Parathyroid adenoma (tissue), 2 donors: ENCODE measurements around the gene NRXN3.

ENCODE experiments used
- H2AFZ ChIP-seq: fragments of 300-600 bp; sonication (generic); one replicate; pipeline ENCODE4 v1.7.0; 2017; ENCODE audit warnings: antibody characterized with exemption, mild to moderate bottlenecking
- H3K27ac ChIP-seq: fragments of 300-600 bp; sonication (generic); one replicate; pipeline ENCODE4 v1.7.0; 2017
- H3K27me3 ChIP-seq: fragments of 300-600 bp; sonication (generic); one replicate; pipeline ENCODE4 v1.7.0; 2017; ENCODE audit warnings: low read length; ENCODE audit not compliant: control insufficient read depth, insufficient read depth
- H3K36me3 ChIP-seq: fragments of 300-600 bp; sonication (generic); one replicate; pipeline ENCODE4 v1.7.0; 2017; ENCODE audit warnings: low read length; ENCODE audit not compliant: control insufficient read depth, insufficient read depth
- H3K4me1 ChIP-seq: fragments of 300-600 bp; sonication (generic); one replicate; pipeline ENCODE4 v1.7.0; 2017; ENCODE audit warnings: control low read depth
- H3K4me2 ChIP-seq: fragments of 300-600 bp; sonication (generic); one replicate; pipeline ENCODE4 v1.7.0; 2017; ENCODE audit warnings: low read length
- H3K4me3 ChIP-seq: fragments of 300-600 bp; sonication (generic); one replicate; pipeline ENCODE4 v1.7.0; 2017; ENCODE audit warnings: low read depth, low read length
- H3K79me2 ChIP-seq: fragments of 300-600 bp; sonication (generic); one replicate; pipeline ENCODE4 v1.7.0; 2017; ENCODE audit warnings: control low read depth
- H3K9ac ChIP-seq: fragments of 300-600 bp; sonication (generic); one replicate; pipeline ENCODE4 v1.7.0; 2017; ENCODE audit warnings: mild to moderate bottlenecking
- H3K9me3 ChIP-seq: fragments of 300-600 bp; sonication (generic); one replicate; pipeline ENCODE4 v1.7.0; 2017; ENCODE audit warnings: low read length; ENCODE audit not compliant: control insufficient read depth
- TF ChIP-seq, protein P1 (sequence below): fragments of 300-600 bp; sonication (generic); IDR thresholded peaks from one replicate; pipeline ENCODE4 v1.7.0; 2017; ENCODE audit warnings: antibody characterized with exemption, mild to moderate bottlenecking
- donor health status: primary hyperparathyroidism.

NRXN3 gene

DNA sequence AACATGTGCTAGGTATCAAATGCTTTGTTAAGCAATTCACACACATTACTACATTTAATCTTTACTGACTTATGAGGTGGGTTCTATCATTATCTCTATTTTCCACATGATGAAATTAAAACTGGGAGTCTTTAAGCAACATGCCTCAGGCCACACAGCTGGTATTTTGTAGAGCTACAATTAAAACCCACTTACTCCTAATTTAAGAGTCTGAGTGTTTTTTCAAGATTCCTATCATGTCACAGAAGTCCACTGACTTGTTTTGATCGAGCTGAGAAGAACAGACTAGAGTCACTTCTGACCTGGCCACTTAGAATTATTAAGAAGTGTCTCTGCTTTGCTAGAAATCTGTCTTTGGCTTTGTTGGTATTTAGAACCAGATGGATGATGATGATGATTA is 670.7 kb downstream of the NRXN3 start:
- H3K27me3 ChIP-seq, result no peaks in the 10 kb centered on the region
- H3K9ac ChIP-seq, result no peak overlapping the region
- TF ChIP-seq, protein P1, sequence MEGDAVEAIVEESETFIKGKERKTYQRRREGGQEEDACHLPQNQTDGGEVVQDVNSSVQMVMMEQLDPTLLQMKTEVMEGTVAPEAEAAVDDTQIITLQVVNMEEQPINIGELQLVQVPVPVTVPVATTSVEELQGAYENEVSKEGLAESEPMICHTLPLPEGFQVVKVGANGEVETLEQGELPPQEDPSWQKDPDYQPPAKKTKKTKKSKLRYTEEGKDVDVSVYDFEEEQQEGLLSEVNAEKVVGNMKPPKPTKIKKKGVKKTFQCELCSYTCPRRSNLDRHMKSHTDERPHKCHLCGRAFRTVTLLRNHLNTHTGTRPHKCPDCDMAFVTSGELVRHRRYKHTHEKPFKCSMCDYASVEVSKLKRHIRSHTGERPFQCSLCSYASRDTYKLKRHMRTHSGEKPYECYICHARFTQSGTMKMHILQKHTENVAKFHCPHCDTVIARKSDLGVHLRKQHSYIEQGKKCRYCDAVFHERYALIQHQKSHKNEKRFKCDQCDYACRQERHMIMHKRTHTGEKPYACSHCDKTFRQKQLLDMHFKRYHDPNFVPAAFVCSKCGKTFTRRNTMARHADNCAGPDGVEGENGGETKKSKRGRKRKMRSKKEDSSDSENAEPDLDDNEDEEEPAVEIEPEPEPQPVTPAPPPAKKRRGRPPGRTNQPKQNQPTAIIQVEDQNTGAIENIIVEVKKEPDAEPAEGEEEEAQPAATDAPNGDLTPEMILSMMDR, result no peak
- H3K4me1 ChIP-seq, result no peaks in the 10 kb centered on the region
- no peak overlapping the region for H3K27ac ChIP-seq
- H3K79me2 ChIP-seq, result no peaks in the 10 kb centered on the region
- H3K4me2 ChIP-seq, result no peak overlapping the region
- H3K36me3 ChIP-seq, result no peaks in the 10 kb centered on the region
- H2AFZ ChIP-seq, result no peak overlapping the region
- H3K4me3 ChIP-seq, result no peak overlapping the region
- H3K9me3 ChIP-seq, result no peaks in the 10 kb centered on the region

DNA sequence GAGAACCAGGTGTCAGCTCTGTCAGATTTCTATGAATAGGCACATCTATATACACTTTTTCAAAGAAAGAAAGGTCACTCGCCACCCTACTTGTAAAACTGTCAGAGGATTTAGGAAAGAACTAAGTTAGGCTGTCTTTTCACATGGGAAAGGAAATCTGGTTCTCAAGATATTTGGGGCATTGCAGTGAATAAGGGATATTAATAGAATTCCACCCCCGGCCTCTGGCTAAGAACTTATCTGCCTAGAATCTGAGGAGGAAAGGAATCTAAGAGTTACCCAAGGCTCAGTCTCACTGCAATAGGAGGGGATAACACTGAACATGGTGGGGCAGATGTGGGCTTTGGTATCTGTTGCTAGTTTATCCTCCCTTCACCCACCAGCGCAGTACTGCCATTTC is 677.6 kb downstream of the NRXN3 start:
- no peak overlapping the region for H3K9ac ChIP-seq
- H3K27ac ChIP-seq, result no peak overlapping the region
- H3K9me3 ChIP-seq, result no peaks in the 10 kb centered on the region
- no peaks in the 10 kb centered on the region for H3K79me2 ChIP-seq
- no peak overlapping the region for H3K4me2 ChIP-seq
- H3K27me3 ChIP-seq, result no peaks in the 10 kb centered on the region
- no peak overlapping the region for H2AFZ ChIP-seq
- TF ChIP-seq, protein P1, result no peak
- no peak overlapping the region for H3K4me3 ChIP-seq
- H3K36me3 ChIP-seq, result no peaks in the 10 kb centered on the region
- no peaks in the 10 kb centered on the region for H3K4me1 ChIP-seq

DNA sequence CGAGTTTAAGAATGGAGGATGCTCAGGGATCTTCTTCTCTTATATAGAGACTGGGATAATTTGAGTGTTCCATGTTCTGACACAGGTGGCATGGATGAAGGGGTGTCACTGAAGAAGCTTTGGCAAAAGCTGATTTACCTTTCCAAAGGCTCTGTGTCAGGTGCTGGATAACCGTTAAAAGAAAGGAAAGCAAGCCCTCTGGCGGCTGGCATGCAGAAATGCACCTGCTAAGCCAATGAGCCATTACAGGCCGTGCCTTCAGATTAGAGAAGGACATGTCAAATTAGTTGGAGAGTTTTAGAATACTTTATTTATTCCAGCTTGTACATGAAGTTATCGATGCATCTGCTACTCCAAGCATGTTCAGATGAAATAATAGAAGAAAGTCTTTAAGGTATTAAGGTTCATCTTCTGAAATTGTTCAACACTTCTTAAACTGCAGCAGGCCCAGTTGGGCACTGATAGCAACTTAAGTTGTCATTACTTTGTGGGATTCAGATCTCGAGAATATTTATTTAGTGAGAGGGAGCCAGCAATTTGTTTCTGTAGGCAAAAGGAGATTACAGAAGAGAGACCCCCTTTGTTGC is 678.2 kb downstream of the NRXN3 start:
- TF ChIP-seq, protein P1, result peak; percentile 93
- Histone ChIP-seq H3K79me2 (no peaks in the 10 kb centered on the region), H3K4me3 (no peak overlapping the region)

DNA sequence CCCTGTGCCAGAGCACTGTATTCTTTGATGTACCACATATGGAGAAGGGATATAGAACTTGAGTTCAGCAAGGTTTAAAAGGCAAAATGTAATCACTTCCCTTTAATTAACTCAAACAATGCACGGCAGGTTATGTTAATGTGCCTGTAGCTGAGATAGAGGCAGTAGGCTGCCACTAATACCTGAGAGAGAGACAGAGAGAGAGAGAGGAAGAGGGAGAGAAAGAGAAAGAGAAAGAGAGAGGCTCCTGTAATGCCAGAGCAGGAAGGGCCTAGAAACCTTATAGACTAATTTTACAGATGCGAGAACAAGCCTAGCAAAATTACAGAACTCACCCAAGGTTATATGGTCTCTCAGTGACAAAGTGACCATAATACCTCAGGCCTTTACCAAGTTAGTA is 679.8 kb downstream of the NRXN3 start:
- Histone ChIP-seq H2AFZ (no peak overlapping the region), H3K4me2 (no peak overlapping the region), H3K4me1 (no peaks in the 10 kb centered on the region), H3K9me3 (no peaks in the 10 kb centered on the region), H3K79me2 (no peaks in the 10 kb centered on the region), H3K27ac (no peak overlapping the region), H3K4me3 (no peak overlapping the region), H3K36me3 (no peaks in the 10 kb centered on the region), H3K27me3 (no peaks in the 10 kb centered on the region), H3K9ac (no peak overlapping the region)
- TF ChIP-seq, protein P1, result no peak

More for the DNA sequence above, 678.2 kb downstream of the NRXN3 start:
- H3K27ac ChIP-seq, result no peak overlapping the region
- peak overlapping the region; percentile 1 for H2AFZ ChIP-seq
- H3K4me2 ChIP-seq, result no peak overlapping the region
- no peaks in the 10 kb centered on the region for H3K27me3 ChIP-seq
- no peaks in the 10 kb centered on the region for H3K36me3 ChIP-seq
- no peaks in the 10 kb centered on the region for H3K9me3 ChIP-seq
- H3K4me1 ChIP-seq, result no peaks in the 10 kb centered on the region
- H3K9ac ChIP-seq, result no peak overlapping the region

DNA sequence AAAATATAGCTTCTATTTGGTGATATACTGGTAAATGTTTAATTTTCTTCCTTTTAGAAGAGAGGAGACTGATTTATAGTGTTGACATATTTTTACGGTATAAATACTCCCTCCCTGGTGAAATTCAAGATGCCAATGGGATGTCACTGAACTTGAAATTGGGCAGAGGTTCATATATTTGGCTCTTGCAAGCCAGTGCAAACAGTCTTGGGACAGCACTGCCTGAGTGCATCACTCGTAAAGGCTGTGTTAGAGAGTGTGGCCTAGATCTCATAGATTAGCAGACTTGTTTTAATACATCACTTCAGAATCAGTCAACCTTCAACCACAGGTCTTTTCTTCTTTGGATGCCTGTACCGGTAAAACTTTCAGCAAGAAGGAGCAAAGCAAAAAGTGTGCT is 681.0 kb downstream of the NRXN3 start:
- Histone ChIP-seq H3K4me1 (no peaks in the 10 kb centered on the region), H3K4me2 (no peak overlapping the region), H3K9me3 (no peaks in the 10 kb centered on the region), H3K79me2 (no peaks in the 10 kb centered on the region), H2AFZ (no peak overlapping the region), H3K4me3 (no peak overlapping the region), H3K9ac (no peak overlapping the region), H3K36me3 (no peaks in the 10 kb centered on the region), H3K27me3 (no peaks in the 10 kb centered on the region), H3K27ac (no peak overlapping the region)
- TF ChIP-seq, protein P1, result no peak
